Tibial artery (tissue), 4 donors: ENCODE data around the gene VPS13C.
A peak's percentile ranks its signal among the peaks of the same experiment; 100 is the strongest.

Experiments
- DNase-seq, 2 donors: peaks; one replicate each; pipeline ENCODE4 v3.0.0-alpha.2; 2019
- H3K27ac ChIP-seq, 2 donors: fragments of 200-600 bp; sonication (generic) in 1 of 2; 1 replicate in 1 of 2; 2 replicates in 1 of 2; pipeline ENCODE4 v1.5.1; 2018 to 2019; ENCODE audit warnings: mild to moderate bottlenecking in 1 of 2
- H3K27me3 ChIP-seq, 2 donors: fragments of 200-600 bp; sonication (generic) in 1 of 2; one replicate each; pipeline versions ENCODE4 v1.5.1 to v1.6.0; 2016 to 2019
- H3K36me3 ChIP-seq, 3 donors: fragments of 200-600 bp; sonication (generic) in 2 of 3; one replicate each; pipeline ENCODE4 v1.5.1; 2016 to 2019; ENCODE audit warnings: mild to moderate bottlenecking in 2 of 3
- H3K4me1 ChIP-seq, 4 donors: fragments of 200-600 bp; sonication (generic) in 2 of 4; 1 replicate in 3 of 4; 2 replicates in 1 of 4; pipeline ENCODE4 v1.5.1; 2016 to 2019
- H3K4me3 ChIP-seq, 2 donors: fragments of 200-600 bp; sonication (generic) in 1 of 2; 1 replicate in 1 of 2; 2 replicates in 1 of 2; pipeline ENCODE4 v1.5.1; 2018 to 2019; ENCODE audit warnings: mild to moderate bottlenecking in 2 of 2
- H3K9me3 ChIP-seq, 3 donors: fragments of 200-600 bp; sonication (generic) in 1 of 3; one replicate each; pipeline ENCODE4 v1.5.1; 2016 to 2019
- intact Hi-C: fragments of 100-400 bp; cut with DNase I; formaldehyde crosslinking; loops from one replicate; pipeline ENCODE4 v1.15.0; 2023; ENCODE audit warnings: low total_unique reads
- TF ChIP-seq, protein P1 (sequence below), 2 experiments: fragments of 200-600 bp in 1 of 2; fragments of 450-650 bp in 1 of 2; IDR thresholded peaks; one replicate each; pipeline ENCODE4 v1.5.1; 2017 to 2019; ENCODE audit warnings: antibody characterized with exemption in 2 of 2, mild to moderate bottlenecking in 1 of 2, moderate library complexity in 1 of 2

The VPS13C gene

DNA sequence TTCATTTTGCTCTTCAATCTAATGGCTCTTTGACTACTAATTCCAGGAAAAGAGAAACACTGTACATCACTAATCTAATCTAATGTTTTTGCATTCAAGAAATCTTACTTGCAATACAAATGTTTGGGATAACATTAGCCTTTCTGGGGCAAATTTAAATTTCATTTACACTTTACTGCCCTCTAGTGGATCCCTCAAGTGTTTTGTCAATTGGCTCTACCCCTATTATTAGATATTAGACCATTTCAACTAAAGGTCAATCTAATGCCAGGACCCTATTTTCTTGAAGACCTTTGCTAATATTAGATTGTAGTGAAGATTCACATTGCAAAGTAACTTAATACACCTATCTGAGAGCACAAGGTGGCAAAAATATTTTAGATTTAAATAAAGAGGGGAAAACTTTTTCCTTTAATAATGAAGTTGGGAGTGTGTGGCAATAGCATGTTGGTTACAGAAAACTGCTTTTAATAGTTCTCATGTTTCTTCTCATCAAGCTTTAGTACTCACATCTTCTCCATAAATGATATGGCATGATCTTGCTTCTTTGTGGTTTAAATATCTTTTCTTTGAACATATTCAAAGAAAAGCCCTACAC is 11.6 kb upstream of the VPS13C start:
- H3K36me3 ChIP-seq = no peaks in the 10 kb centered on the region
- intact Hi-C loops = no loop called here
- no peak overlapping the region for H3K27ac ChIP-seq
- H3K4me3 ChIP-seq = no peak overlapping the region
- H3K9me3 ChIP-seq = no peaks in the 10 kb centered on the region
- H3K4me1 ChIP-seq = peaks cover 0 to 18% (median 11%) of the 10 kb centered on the region in 4 donors
- TF ChIP-seq, protein P1, sequence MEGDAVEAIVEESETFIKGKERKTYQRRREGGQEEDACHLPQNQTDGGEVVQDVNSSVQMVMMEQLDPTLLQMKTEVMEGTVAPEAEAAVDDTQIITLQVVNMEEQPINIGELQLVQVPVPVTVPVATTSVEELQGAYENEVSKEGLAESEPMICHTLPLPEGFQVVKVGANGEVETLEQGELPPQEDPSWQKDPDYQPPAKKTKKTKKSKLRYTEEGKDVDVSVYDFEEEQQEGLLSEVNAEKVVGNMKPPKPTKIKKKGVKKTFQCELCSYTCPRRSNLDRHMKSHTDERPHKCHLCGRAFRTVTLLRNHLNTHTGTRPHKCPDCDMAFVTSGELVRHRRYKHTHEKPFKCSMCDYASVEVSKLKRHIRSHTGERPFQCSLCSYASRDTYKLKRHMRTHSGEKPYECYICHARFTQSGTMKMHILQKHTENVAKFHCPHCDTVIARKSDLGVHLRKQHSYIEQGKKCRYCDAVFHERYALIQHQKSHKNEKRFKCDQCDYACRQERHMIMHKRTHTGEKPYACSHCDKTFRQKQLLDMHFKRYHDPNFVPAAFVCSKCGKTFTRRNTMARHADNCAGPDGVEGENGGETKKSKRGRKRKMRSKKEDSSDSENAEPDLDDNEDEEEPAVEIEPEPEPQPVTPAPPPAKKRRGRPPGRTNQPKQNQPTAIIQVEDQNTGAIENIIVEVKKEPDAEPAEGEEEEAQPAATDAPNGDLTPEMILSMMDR (IDR thresholded peaks at IDR 0.05) = peak; percentile 61 to 62
- DNase-seq = no peak
- no peaks in the 10 kb centered on the region for H3K27me3 ChIP-seq

DNA sequence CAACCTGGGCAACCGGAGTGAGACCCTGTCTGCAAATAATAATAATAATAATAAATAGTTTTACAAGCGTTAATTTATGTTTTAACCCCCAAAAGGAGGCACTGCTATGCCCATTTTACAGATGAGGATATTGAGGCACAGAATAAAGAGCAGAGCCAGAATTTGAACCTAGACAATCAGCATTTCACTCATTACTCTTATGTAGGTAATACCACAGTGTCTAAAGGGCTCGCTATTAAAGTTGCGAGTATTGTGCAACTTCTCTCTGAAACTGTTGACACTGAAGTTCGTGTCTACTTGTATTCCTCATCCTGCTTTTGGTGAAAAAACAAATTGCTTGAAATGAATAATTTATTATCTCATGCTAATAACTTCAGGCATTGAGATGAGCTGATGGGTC is 9.3 kb upstream of the VPS13C start:
- Histone ChIP-seq H3K4me1 (peaks cover 0 to 22% (median 14%) of the 10 kb centered on the region in 4 donors), H3K4me3 (no peak overlapping the region), H3K36me3 (no peaks in the 10 kb centered on the region), H3K27me3 (no peaks in the 10 kb centered on the region), H3K27ac (no peak overlapping the region), H3K9me3 (no peaks in the 10 kb centered on the region)
- intact Hi-C loops = no loop called here
- DNase-seq = no peak
- TF ChIP-seq, protein P1 (IDR thresholded peaks at IDR 0.05) = no peak

DNA sequence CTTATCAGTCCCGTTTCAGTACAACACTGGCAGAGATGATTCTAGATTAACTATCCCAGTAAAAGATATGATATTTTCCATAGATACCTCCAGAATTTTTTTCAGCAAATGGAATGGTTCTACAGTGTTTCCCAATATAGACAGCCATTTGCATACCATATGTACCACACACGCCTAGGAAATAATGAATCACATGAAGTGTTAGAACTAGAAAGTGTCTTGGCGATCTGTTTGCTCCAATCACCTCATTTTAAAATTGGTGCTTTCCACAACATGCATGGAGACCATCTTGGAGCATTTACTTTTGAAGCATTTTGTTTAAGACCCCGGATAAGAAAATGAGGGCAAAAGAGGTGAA is 8.5 kb upstream of the VPS13C start:
- H3K36me3 ChIP-seq = no peaks in the 10 kb centered on the region
- TF ChIP-seq, protein P1 (IDR thresholded peaks at IDR 0.05) = no peak
- DNase-seq = no peak
- intact Hi-C loops = no loop called here
- no peaks in the 10 kb centered on the region for H3K9me3 ChIP-seq
- H3K4me1 ChIP-seq = peaks cover 0 to 22% (median 16%) of the 10 kb centered on the region in 4 donors
- no peaks in the 10 kb centered on the region for H3K27me3 ChIP-seq
- peak overlapping the region; percentile 58 to 61 for H3K4me3 ChIP-seq
- H3K27ac ChIP-seq = peak overlapping the region; percentile 14 to 52

DNA sequence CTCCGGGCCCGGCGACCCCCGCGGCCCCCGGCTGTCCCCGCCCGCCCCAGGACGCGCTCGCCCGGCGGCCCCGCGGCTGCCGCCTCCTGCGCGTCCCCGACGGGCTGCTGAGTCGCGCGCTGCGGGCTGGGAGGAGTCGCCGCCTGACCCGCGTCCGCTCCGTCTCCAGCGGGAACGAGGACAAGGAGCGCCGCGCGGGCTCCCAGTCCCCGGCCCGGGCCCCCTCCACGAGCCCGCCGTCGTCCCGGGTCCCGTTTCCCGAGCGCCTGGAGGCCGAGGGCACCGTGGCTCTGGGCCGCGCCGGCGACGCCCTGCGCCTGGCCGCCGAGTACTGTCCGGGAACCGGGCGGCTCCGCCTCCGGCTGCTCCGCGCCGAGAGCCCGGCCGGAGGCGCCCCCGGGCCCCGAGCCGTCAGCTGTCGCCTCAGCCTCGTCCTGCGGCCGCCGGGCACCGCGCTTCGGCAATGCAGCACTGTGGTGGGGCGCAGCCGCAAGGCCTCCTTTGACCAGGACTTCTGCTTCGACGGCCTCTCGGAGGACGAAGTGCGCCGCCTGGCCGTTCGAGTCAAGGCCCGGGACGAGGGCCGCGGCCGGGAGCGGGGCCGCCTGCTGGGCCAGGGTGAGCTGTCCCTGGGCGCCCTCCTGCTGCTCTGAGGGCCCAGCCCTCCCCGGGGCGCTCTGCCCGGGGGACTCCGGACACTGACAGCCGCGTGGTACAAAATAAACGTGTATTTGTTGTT is 8.0 kb upstream of the VPS13C start:
- DNase-seq = peak; percentile 37 to 73

DNA sequence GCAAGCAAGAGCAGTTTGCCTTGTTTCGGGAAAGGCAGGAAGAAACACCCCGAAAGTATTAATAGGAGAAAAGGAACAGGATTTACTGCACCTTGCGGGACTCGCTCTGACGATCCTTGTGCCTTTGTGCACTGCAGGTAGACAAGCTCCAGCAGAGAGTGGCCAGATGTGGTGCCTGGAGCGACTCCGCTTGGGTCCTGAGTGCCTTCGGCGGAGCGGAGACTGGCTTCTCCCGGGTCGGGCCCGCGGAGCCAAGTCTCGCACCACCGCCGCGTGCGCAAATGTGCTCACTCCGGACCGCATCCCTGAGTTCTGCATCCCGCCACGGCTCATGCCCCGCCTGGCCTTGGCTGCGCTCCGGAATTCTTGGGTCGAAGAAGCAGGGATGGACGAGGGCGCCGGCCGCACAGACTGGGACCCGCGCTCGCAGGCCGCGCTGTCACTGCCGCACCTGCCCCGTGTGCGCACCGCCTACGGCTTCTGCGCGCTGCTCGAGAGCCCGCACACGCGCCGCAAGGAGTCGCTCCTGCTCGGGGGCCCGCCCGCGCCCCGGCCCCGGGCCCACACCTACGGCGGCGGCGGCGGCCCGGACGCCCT is 7.3 kb upstream of the VPS13C start:
- intact Hi-C loops = no loop called here
- no peaks in the 10 kb centered on the region for H3K27me3 ChIP-seq
- peak overlapping the region; percentile 58 to 61 for H3K4me3 ChIP-seq
- H3K9me3 ChIP-seq = no peaks in the 10 kb centered on the region
- DNase-seq = no peak
- no peaks in the 10 kb centered on the region for H3K36me3 ChIP-seq
- H3K27ac ChIP-seq = peak overlapping the region in 1 of 2 donors; percentile 16
- TF ChIP-seq, protein P1 (IDR thresholded peaks at IDR 0.05) = no peak
- peaks cover 0 to 22% (median 16%) of the 10 kb centered on the region in 4 donors for H3K4me1 ChIP-seq

More for the DNA sequence above, 8.0 kb upstream of the VPS13C start:
- Histone ChIP-seq H3K9me3 (no peaks in the 10 kb centered on the region), H3K36me3 (no peaks in the 10 kb centered on the region), H3K27ac (peak overlapping the region; percentile 14 to 52), H3K4me3 (peak overlapping the region; percentile 58 to 61), H3K27me3 (no peaks in the 10 kb centered on the region), H3K4me1 (peaks cover 0 to 22% (median 16%) of the 10 kb centered on the region in 4 donors)
- intact Hi-C loops = no loop called here
- TF ChIP-seq, protein P1 (IDR thresholded peaks at IDR 0.05) = peak in 1 of 2 experiments; percentile 22
